HCT116 (cell line): ENCODE results near the gene THUMPD2. TPM values are rescaled to one million over a fixed set of nuclear protein-coding genes. Genes with fewer than 3 reads are reported as not detected.

Experiments used
- total RNA-seq: library from RNA; stranded (reverse); gene quantifications from one replicate; pipeline ENCODE4 v1.2.1, GENCODE V29; 2021; ENCODE audit not compliant: unreplicated experiment

The THUMPD2 gene
- total RNA-seq, 1 experiment from 2014 or later = 15.8 TPM

Other genes with a start within 250 kb of the THUMPD2 start
- gene TMEM178A, start 113.3 kb downstream of the THUMPD2 start, total RNA-seq = 1.3 TPM